Measurements from ENCODE around the gene FTCD. TPM values are rescaled to one million over a fixed set of nuclear protein-coding genes. Genes with fewer than 3 reads are reported as not detected.

Gene FTCD
- total and polyA plus RNA-seq, 12 donors, result 0.20 to 16.8 (median 1.9) TPM; not detected in 2

- H3K9me3 ChIP-seq (replicated peaks in 1 of 3), result peaks cover 0 to 8% (median 4%) of the 10 kb centered on the region in 3 donors
- H3K36me3 ChIP-seq (replicated peaks in 1 of 2), result no peaks in the 10 kb centered on the region
- no peak overlapping the region for H3K4me3 ChIP-seq
- H3K27me3 ChIP-seq, result peaks cover 15% of the 10 kb centered on the region
- WGBS, 4 donors, result 65 to 80% (median 76%) methylated on average over 4 of the region's 4 CpGs
- DNase-seq, result no peak
- no peak overlapping the region for H3K27ac ChIP-seq
- intact Hi-C loops (cut with DNase I), result no loop called here
- TF ChIP-seq POLR2A (IDR thresholded peaks at IDR 0.05), result no peak
- TF ChIP-seq, protein P1, sequence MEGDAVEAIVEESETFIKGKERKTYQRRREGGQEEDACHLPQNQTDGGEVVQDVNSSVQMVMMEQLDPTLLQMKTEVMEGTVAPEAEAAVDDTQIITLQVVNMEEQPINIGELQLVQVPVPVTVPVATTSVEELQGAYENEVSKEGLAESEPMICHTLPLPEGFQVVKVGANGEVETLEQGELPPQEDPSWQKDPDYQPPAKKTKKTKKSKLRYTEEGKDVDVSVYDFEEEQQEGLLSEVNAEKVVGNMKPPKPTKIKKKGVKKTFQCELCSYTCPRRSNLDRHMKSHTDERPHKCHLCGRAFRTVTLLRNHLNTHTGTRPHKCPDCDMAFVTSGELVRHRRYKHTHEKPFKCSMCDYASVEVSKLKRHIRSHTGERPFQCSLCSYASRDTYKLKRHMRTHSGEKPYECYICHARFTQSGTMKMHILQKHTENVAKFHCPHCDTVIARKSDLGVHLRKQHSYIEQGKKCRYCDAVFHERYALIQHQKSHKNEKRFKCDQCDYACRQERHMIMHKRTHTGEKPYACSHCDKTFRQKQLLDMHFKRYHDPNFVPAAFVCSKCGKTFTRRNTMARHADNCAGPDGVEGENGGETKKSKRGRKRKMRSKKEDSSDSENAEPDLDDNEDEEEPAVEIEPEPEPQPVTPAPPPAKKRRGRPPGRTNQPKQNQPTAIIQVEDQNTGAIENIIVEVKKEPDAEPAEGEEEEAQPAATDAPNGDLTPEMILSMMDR (IDR thresholded peaks at IDR 0.05), result no peak
- H3K4me1 ChIP-seq (replicated peaks in 1 of 2), result no peaks in the 10 kb centered on the region
These were observed 54.5 kb downstream of the FTCD start for GRCh38 chr21:46100906-46101305.

DNA sequence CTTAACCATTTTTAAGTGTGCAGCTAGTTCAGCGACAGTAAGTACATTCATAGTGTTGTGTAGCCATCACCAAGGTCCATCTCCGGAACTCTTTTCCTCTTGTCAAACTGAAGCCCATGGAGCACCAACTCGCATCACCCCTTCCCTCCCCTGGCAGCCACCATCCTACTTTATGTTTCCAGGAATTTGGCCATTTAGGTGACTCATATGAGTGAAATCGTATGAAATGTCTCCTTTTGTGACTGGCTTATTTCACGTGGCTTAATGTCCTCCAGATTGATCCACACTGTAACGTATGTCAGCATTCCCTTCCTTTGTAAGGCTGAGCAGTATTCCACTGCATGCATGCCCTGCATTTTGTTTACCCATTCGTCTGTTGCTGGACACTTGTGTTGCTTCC lies 55.0 kb downstream of the FTCD start:
- Histone ChIP-seq H3K4me1 (replicated peaks in 1 of 2) (no peaks in the 10 kb centered on the region), H3K27ac (no peak overlapping the region), H3K9me3 (replicated peaks in 1 of 3) (peaks cover 0 to 8% (median 4%) of the 10 kb centered on the region in 3 donors), H3K4me3 (no peak overlapping the region), H3K36me3 (replicated peaks in 1 of 2) (no peaks in the 10 kb centered on the region), H3K27me3 (peaks cover 15% of the 10 kb centered on the region)
- TF ChIP-seq, protein P1 (IDR thresholded peaks at IDR 0.05), result no peak
- no peak for TF ChIP-seq POLR2A (IDR thresholded peaks at IDR 0.05)
- intact Hi-C loops (cut with DNase I), result no loop called here
- 54 to 86% (median 63%) methylated on average over 7 of the region's 7 CpGs for WGBS, 4 donors
- DNase-seq, result no peak

DNA sequence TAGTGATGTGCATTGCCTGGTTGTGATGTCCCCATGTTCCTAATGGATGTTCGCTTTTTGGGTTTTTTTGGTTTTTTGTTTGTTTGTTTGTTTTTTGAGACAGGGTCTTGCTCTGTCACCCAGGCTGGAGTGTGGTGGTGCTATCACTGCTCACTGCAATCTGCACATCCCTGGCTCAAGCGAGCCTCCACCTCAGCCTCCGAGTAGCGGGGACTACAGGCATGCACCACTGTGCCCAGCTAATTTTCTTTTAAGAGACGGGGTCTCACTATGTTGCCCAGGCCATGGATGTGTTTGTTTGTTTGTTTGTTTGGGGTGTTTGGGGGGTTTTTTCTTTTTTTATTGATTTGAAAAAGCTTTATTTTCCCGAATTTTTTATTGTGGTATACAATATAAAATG lies 55.4 kb downstream of the FTCD start:
- Histone ChIP-seq H3K27ac (no peak overlapping the region), H3K4me3 (no peak overlapping the region), H3K4me1 (replicated peaks in 1 of 2) (no peaks in the 10 kb centered on the region), H3K27me3 (peaks cover 15% of the 10 kb centered on the region), H3K36me3 (replicated peaks in 1 of 2) (no peaks in the 10 kb centered on the region), H3K9me3 (replicated peaks in 1 of 3) (peaks cover 0 to 8% (median 4%) of the 10 kb centered on the region in 3 donors)
- 85 to 94% (median 89%) methylated on average over 6 of the region's 6 CpGs for WGBS, 4 donors
- no peak for DNase-seq
- TF ChIP-seq, protein P1 (IDR thresholded peaks at IDR 0.05), result no peak
- TF ChIP-seq POLR2A (IDR thresholded peaks at IDR 0.05), result no peak
- intact Hi-C loops (cut with DNase I), result no loop called here

GRCh38 chr21:46099476-46099875 lies 55.9 kb downstream of the FTCD start:
- intact Hi-C loops (cut with DNase I), result loop anchor here (10.0 kb wide), 2 partner anchors 115 to 125 kb away; partner anchors contain the start of gene COL6A1 (in 1 of the 2)
- Histone ChIP-seq H3K4me1 (replicated peaks in 1 of 2) (no peaks in the 10 kb centered on the region), H3K27ac (no peak overlapping the region), H3K9me3 (replicated peaks in 1 of 3) (peaks cover 0 to 5% (median 4%) of the 10 kb centered on the region in 3 donors), H3K36me3 (replicated peaks in 1 of 2) (no peaks in the 10 kb centered on the region), H3K4me3 (peak overlapping the region in 1 of 4 donors; percentile 37), H3K27me3 (peaks cover 15% of the 10 kb centered on the region)
- TF ChIP-seq, protein P1 (IDR thresholded peaks at IDR 0.05), result no peak
- no peak for TF ChIP-seq POLR2A (IDR thresholded peaks at IDR 0.05)
- peak in 6 of 7 donors; percentile 7 to 45 (median 13) for DNase-seq
- 53 to 66% (median 57%) methylated on average over 11 to 18 of the region's 18 CpGs for WGBS, 4 donors

Data from adrenal gland (tissue), 12 donors.